Lung (tissue), 12 donors: ENCODE measurements around the gene ISG20L2. TPM values are rescaled to one million over a fixed set of nuclear protein-coding genes. Genes with fewer than 3 reads are reported as not detected.

ENCODE experiments used
- ATAC-seq: fragments of 200-7000 bp; cut with Tn5 transposase; one replicate; pipeline ENCODE4 v1.9.1; 2020; ENCODE audit warnings: moderate number of reproducible peaks; ENCODE audit not compliant: insufficient read depth, low FRiP score
- DNase-seq, 3 donors: peaks; one replicate each; pipeline ENCODE4 v3.0.0-alpha.2; 2013 to 2017
- H3K27ac ChIP-seq, 2 donors: one replicate each; pipeline ENCODE4 v1.5.1; 2013; ENCODE audit warnings: mild to moderate bottlenecking in 2 of 2, moderate library complexity in 2 of 2, control low read depth in 1 of 2, inconsistent platforms in 1 of 2, low read depth in 1 of 2, low read length in 1 of 2
- H3K27me3 ChIP-seq, 3 donors: one replicate each; pipeline ENCODE4 v1.5.1; 2013; ENCODE audit warnings: low read length in 2 of 3; ENCODE audit not compliant: control insufficient read depth in 3 of 3, insufficient read depth in 3 of 3
- H3K36me3 ChIP-seq, 4 donors: one replicate each; pipeline ENCODE4 v1.5.1; 2013; ENCODE audit warnings: low read length in 4 of 4, mild to moderate bottlenecking in 1 of 4, moderate library complexity in 1 of 4; ENCODE audit not compliant: control insufficient read depth in 4 of 4, insufficient read depth in 4 of 4
- H3K4me1 ChIP-seq, 5 donors: one replicate each; pipeline ENCODE4 v1.5.1; 2013; ENCODE audit warnings: low read length in 5 of 5, mild to moderate bottlenecking in 2 of 5, moderate library complexity in 1 of 5; ENCODE audit not compliant: control insufficient read depth in 5 of 5, insufficient read depth in 5 of 5
- H3K4me3 ChIP-seq: one replicate; pipeline ENCODE4 v1.5.1; 2013; ENCODE audit warnings: mild to moderate bottlenecking, control low read depth, moderate library complexity
- H3K9ac ChIP-seq, 2 donors: one replicate each; pipeline ENCODE4 v1.5.1; 2013; ENCODE audit warnings: low read length in 2 of 2, control low read depth in 1 of 2; ENCODE audit not compliant: insufficient read depth in 1 of 2
- H3K9me3 ChIP-seq, 4 donors: one replicate each; pipeline ENCODE4 v1.5.1; 2013; ENCODE audit warnings: low read length in 3 of 4, mild to moderate bottlenecking in 1 of 4, moderate library complexity in 1 of 4; ENCODE audit not compliant: control insufficient read depth in 4 of 4, insufficient read depth in 3 of 4
- CTCF ChIP-seq: IDR thresholded peaks from 2 replicates; pipeline ENCODE4 v1.5.1; 2012; ENCODE audit warnings: mild to moderate bottlenecking; ENCODE audit errors: control extremely low read depth, extremely low read depth
- WGBS, 2 donors: extraction: QIAGEN DNeasy Blood & Tissue Kit; methylation state at CpG; one replicate each; pipeline ENCODE4 v1.1.7; 2013; 5-methylcytosine and 5-hydroxymethylcytosine counted together
- polyA plus RNA-seq, 2 donors: library from polyadenylated mRNA; stranded (reverse); fragments of 200-250 nt; gene quantifications; one replicate each; pipeline ENCODE4 v1.2.1, GENCODE V29; 2013
- total RNA-seq, 2 donors: library from RNA; depleted of rRNA in 1 of 2; stranded (reverse); fragments of >200 nt in 1 of 2; gene quantifications; one replicate each; pipeline ENCODE4 v1.2.1, GENCODE V29; 2014 to 2021
- donor health status: control.
- donor health status: control.
- donor health status: Bipolar disorder and iron deficiency.
- donor health status: healthy.
- donor health status: DM: yes; HTN: yes; CAD: no.

The ISG20L2 gene
- total and polyA plus RNA-seq, 4 donors, result 9.3 to 26.3 (median 17.8) TPM

DNA sequence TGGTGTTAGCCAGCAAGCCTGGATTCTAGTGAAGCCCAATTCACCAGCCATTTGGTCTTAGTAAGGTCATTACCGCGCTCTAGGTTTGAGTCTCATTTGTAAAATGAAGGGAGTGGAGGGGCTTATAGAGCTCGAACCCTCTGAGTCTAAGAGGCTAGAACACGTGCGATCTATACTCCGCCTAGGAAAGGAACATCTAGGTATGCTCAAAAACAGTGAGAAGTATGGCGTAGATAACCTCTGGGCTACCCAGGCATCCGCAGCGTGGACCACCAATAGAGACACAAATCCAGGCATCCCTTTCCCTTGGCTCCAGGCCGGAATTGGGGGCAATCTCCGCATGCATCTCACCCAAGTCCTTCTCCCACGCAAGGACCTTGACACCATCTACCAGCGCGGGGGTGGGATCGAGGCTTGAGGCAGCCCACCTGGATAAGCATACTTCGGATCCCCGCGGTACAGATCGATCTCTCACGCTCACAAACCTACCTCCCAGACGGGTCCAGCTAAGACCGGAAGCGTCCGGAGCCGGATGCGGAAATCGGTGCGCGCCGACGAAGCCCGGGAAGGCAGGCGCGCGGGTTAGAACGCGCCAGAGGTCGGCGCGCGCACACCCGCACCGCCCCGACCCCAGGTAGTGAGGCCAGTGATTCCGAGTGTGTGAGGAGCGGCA lies 504 bp downstream of the ISG20L2 start, which contains the start of gene METTL25B:
Gene METTL25B (plus strand): TSS at position 544 of the 673 bp plus-strand sequence. CDS start 636 bp downstream, outside the sequence.
- WGBS, 2 donors, result 0 to 1% methylated on average over 45 to 46 of the region's 46 CpGs
- peak; percentile 86 for ATAC-seq
- Histone ChIP-seq H3K36me3 (peaks cover 11 to 21% (median 15%) of the 10 kb centered on the region in 4 donors), H3K4me1 (peaks cover 14 to 36% (median 16%) of the 10 kb centered on the region in 5 donors), H3K9me3 (no peaks in the 10 kb centered on the region), H3K4me3 (peak within 1 kb of the TSS; percentile 88), H3K27ac (peak within 1 kb of the TSS; percentile 83 to 87), H3K9ac (peak within 1 kb of the TSS; percentile 98 to 100), H3K27me3 (no peaks in the 10 kb centered on the region)
- peak; percentile 83 to 89 (median 87) for DNase-seq
- no peak for TF ChIP-seq CTCF

GRCh38 chr1:156727492-156727891 lies 1.1 kb downstream of the ISG20L2 start:
- Histone ChIP-seq H3K27me3 (no peaks in the 10 kb centered on the region), H3K9me3 (no peaks in the 10 kb centered on the region), H3K36me3 (peaks cover 16 to 27% (median 19%) of the 10 kb centered on the region in 4 donors), H3K27ac (peak overlapping the region in 1 of 2 donors; percentile 83), H3K4me3 (peak overlapping the region; percentile 88), H3K9ac (peak overlapping the region; percentile 83 to 90), H3K4me1 (peaks cover 14 to 36% (median 16%) of the 10 kb centered on the region in 5 donors)
- DNase-seq (no peak), ATAC-seq (no peak)
- 41 to 45% methylated on average over 7 of the region's 7 CpGs for WGBS, 2 donors
- TF ChIP-seq CTCF, result no peak

GRCh38 chr1:156726549-156727226 lies 1.9 kb downstream of the ISG20L2 start:
- WGBS, 2 donors, result 51 to 58% methylated on average over 15 of the region's 15 CpGs
- no peak overlapping the region for H3K4me3 ChIP-seq
- ATAC-seq, result no peak

More at GRCh38 chr1:156726549-156727226, 1.9 kb downstream of the ISG20L2 start:
- peak in 2 of 3 donors; percentile 53 to 58 for DNase-seq
- Histone ChIP-seq H3K9me3 (no peaks in the 10 kb centered on the region), H3K9ac (no peak overlapping the region), H3K27me3 (no peaks in the 10 kb centered on the region), H3K27ac (no peak overlapping the region), H3K4me1 (peaks cover 14 to 36% (median 16%) of the 10 kb centered on the region in 5 donors), H3K36me3 (peaks cover 16 to 25% (median 21%) of the 10 kb centered on the region in 4 donors)
- TF ChIP-seq CTCF, result peak; percentile 25
